Tibial nerve (tissue), 3 donors: ENCODE results near the gene MIGA1.

Experiments used
- CTCF ChIP-seq, 5 experiments: fragments of 200-600 bp in 3 of 5; fragments of 450-650 bp in 2 of 5; sonication (generic) in 3 of 5; IDR thresholded peaks; one replicate each; pipeline ENCODE4 v1.5.1; 2016 to 2019; ENCODE audit warnings: antibody characterized with exemption in 5 of 5, mild to moderate bottlenecking in 3 of 5, moderate library complexity in 2 of 5
- POLR2A ChIP-seq, 2 donors: fragments of 450-650 bp; IDR thresholded peaks; one replicate each; pipeline ENCODE4 v1.6.1; 2017; ENCODE audit warnings: antibody characterized with exemption in 2 of 2, mild to moderate bottlenecking in 2 of 2, moderate library complexity in 2 of 2

- TF ChIP-seq CTCF (IDR thresholded peaks at IDR 0.05) (no peak), POLR2A (IDR thresholded peaks at IDR 0.05) (no peak)
Observed at GRCh38 chr1:77797991-77798390, 18.5 kb downstream of the MIGA1 start.
